K562 (cell line): ENCODE measurements around the gene TXLNB. TPM values are rescaled to one million over a fixed set of nuclear protein-coding genes. Genes with fewer than 3 reads are reported as not detected.

ENCODE experiments used
- CHD4 ChIP-seq: fragments of 200-600 bp; sonication (generic); IDR thresholded peaks from 3 replicates; pipeline ENCODE4 v1.6.1; 2012; ENCODE audit warnings: low read depth, mild to moderate bottlenecking, mixed read lengths, low read length, inconsistent platforms; ENCODE audit not compliant: insufficient read depth, insufficient replicate concordance, poor library complexity, severe bottlenecking
- MTA2 ChIP-seq: fragments of 450-650 bp; IDR thresholded peaks from 2 replicates; pipeline ENCODE4 v1.6.1; 2016; ENCODE audit warnings: low read depth
- TCF3 ChIP-seq: sonication (generic); formaldehyde crosslinking; IDR thresholded peaks from 2 replicates; pipeline ENCODE4 v1.4.0; 2020; ENCODE audit warnings: mild to moderate bottlenecking, missing genetic modification reagents
- polyA plus RNA-seq, 8 experiments: library from polyadenylated mRNA; depleted of rRNA in 4 of 8; stranded (reverse) in 5 of 8; unstranded in 3 of 8; fragments of >200 nt; fragmentation: Nextera tagmentation in 2 of 8; fragmentation: Illumina TruSeq in 1 of 8; extraction: Ambion mirVana in 2 of 8; extraction: Trizol in 1 of 8; gene quantifications; 2 replicates each; pipeline versions ENCODE4 v1.2.1 to v1.2.3, GENCODE V29; 2011 to 2014; ENCODE audit warnings: inconsistent platforms in 1 of 8, missing spikeins in 1 of 8
- total RNA-seq, 7 experiments: library from RNA; depleted of rRNA in 6 of 7; stranded (reverse); fragments of >200 nt in 6 of 7; fragmentation: Illumina TruSeq in 2 of 7; extraction: Trizol in 2 of 7; gene quantifications; 2 replicates each; pipeline versions ENCODE4 v1.2.1 to v1.2.3, GENCODE V29; 2011 to 2021; ENCODE audit warnings: low replicate concordance in 1 of 7
- TF ChIP-seq, protein P1 (sequence below): fragments of 200-600 bp; sonication (generic); IDR thresholded peaks from one replicate; pipeline ENCODE4 v1.6.1; 2012; ENCODE audit warnings: mild to moderate bottlenecking, low read depth, low read length, inconsistent platforms

The TXLNB gene
- total and polyA plus RNA-seq, 9 of the 15 experiments (the other 6 are each of a cell fraction or from before 2014, with no cell fraction given), result not detected

DNA sequence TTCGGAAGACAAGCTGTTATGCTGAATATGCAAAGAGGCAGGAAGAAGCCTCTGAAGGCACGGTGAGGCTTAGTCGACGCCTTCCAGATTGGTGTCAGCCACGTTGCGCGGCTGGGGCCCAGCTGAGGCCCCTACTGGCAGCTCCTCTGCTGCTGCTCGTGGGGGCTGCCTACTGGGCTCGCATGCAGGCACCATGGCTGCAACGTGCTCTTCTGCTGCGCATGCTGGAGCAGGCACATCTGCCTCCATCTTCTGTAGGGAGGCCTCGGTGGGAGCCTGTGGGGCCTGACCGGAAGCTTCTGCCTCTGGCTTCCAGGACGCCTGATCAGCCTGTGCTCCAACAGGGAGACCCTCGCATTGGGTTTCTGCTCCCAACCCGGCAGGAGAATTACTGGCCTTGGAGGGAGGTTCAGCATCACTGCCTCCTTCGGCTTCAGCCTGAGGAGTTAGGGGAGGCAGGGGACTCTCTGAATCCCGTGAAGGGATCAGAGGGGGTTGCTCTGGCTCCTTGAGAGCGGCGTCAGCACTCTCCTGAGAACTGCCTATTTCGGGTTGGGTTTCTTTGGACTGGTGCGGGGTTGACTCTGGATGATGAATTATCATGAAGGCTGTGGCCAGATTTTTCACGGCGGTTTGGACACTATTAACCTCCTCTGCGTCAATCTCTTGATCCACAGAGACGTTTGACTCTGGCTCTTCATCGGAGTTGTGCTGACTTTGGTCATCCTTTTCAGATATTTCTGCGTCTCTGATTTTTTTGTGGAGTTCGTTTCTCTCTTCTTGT is 49.1 kb downstream of the TXLNB start (continued):
- TF ChIP-seq, protein P1, sequence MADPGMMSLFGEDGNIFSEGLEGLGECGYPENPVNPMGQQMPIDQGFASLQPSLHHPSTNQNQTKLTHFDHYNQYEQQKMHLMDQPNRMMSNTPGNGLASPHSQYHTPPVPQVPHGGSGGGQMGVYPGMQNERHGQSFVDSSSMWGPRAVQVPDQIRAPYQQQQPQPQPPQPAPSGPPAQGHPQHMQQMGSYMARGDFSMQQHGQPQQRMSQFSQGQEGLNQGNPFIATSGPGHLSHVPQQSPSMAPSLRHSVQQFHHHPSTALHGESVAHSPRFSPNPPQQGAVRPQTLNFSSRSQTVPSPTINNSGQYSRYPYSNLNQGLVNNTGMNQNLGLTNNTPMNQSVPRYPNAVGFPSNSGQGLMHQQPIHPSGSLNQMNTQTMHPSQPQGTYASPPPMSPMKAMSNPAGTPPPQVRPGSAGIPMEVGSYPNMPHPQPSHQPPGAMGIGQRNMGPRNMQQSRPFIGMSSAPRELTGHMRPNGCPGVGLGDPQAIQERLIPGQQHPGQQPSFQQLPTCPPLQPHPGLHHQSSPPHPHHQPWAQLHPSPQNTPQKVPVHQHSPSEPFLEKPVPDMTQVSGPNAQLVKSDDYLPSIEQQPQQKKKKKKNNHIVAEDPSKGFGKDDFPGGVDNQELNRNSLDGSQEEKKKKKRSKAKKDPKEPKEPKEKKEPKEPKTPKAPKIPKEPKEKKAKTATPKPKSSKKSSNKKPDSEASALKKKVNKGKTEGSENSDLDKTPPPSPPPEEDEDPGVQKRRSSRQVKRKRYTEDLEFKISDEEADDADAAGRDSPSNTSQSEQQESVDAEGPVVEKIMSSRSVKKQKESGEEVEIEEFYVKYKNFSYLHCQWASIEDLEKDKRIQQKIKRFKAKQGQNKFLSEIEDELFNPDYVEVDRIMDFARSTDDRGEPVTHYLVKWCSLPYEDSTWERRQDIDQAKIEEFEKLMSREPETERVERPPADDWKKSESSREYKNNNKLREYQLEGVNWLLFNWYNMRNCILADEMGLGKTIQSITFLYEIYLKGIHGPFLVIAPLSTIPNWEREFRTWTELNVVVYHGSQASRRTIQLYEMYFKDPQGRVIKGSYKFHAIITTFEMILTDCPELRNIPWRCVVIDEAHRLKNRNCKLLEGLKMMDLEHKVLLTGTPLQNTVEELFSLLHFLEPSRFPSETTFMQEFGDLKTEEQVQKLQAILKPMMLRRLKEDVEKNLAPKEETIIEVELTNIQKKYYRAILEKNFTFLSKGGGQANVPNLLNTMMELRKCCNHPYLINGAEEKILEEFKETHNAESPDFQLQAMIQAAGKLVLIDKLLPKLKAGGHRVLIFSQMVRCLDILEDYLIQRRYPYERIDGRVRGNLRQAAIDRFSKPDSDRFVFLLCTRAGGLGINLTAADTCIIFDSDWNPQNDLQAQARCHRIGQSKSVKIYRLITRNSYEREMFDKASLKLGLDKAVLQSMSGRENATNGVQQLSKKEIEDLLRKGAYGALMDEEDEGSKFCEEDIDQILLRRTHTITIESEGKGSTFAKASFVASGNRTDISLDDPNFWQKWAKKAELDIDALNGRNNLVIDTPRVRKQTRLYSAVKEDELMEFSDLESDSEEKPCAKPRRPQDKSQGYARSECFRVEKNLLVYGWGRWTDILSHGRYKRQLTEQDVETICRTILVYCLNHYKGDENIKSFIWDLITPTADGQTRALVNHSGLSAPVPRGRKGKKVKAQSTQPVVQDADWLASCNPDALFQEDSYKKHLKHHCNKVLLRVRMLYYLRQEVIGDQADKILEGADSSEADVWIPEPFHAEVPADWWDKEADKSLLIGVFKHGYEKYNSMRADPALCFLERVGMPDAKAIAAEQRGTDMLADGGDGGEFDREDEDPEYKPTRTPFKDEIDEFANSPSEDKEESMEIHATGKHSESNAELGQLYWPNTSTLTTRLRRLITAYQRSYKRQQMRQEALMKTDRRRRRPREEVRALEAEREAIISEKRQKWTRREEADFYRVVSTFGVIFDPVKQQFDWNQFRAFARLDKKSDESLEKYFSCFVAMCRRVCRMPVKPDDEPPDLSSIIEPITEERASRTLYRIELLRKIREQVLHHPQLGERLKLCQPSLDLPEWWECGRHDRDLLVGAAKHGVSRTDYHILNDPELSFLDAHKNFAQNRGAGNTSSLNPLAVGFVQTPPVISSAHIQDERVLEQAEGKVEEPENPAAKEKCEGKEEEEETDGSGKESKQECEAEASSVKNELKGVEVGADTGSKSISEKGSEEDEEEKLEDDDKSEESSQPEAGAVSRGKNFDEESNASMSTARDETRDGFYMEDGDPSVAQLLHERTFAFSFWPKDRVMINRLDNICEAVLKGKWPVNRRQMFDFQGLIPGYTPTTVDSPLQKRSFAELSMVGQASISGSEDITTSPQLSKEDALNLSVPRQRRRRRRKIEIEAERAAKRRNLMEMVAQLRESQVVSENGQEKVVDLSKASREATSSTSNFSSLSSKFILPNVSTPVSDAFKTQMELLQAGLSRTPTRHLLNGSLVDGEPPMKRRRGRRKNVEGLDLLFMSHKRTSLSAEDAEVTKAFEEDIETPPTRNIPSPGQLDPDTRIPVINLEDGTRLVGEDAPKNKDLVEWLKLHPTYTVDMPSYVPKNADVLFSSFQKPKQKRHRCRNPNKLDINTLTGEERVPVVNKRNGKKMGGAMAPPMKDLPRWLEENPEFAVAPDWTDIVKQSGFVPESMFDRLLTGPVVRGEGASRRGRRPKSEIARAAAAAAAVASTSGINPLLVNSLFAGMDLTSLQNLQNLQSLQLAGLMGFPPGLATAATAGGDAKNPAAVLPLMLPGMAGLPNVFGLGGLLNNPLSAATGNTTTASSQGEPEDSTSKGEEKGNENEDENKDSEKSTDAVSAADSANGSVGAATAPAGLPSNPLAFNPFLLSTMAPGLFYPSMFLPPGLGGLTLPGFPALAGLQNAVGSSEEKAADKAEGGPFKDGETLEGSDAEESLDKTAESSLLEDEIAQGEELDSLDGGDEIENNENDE, result no peak
- no peak for TF ChIP-seq CHD4
- TF ChIP-seq MTA2, result no peak
- TF ChIP-seq TCF3, result no peak
